ENCODE measurements around the gene LANCL2.
"Not testable (repeated sequence)": the region's sequence is repeated elsewhere in the genome, so short reads cannot be mapped to it uniquely, and the experiment has no call there.

Gene LANCL2

DNA sequence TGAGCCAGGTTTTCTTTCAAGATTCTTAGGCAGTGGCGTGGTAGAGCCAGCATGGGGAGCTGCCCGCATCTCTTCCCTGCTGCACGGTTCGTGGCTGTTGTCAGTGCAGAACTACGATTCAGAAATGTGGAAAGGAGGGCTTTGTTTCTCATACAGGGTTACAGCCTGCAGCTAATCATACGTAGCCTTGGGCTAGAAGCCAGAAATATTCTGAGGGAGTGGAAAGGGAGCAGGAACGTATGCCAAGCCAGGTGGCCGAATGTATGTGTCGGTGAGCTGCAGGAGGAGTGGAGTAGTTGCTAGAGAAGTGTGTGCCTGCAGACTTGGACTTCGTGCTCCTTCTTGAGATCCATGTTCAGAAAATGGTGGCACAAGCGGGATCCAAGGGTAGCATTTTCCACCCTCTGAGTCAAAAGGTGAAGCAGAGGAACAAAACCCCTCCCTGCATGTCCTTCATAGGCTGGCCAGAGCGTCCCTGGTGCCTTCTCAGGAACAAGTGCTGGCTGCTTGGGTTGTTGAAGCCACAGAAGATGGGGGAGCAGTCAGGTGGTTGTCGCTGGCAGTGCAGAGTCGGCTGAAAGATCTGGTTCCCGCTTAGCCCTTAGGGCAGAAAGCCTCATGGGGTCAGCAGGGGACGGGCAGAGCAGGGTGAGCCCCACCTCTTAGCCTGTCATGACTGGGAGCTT lies 40.9 kb downstream of the LANCL2 start:
- no peak for DNase-seq (ENCODE audit: low read depth in 2 of 2)

DNA sequence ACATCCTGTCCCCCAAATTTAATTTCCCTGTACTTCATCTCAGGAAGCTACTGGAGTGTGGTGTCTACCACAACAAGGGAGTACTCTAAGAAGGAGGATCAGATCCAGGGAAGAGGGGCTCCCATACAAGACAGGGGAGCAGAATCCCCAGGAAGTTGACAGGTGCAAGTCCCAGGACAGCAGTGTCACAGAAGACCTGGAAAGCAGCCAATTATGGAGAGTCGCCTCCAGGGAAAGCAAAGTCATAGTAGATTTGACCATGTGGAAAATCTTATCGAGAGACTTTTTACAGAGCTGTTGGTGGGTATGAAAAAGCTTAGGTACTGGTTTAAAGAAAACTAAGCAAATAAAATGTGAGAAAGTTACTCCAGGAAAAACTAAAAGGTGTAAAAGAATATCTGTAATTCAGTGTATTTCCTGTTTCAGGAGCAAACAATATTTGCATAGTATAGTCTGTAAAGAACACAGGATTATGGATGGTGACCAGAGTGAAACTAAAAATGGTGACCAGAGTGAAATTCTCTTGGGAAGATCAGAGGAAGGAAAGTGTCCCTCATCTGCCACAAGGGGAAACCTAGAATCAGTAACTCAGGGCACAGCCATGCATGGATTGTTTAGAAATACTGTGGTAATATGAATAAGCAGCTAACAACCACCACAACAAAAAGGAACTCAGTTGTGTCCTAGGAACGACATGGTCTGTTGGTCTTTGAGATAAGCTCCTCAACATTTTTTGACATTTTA lies 44.5 kb downstream of the LANCL2 start:
- DNase-seq (ENCODE audit: low read depth in 2 of 2) = no peak

DNA sequence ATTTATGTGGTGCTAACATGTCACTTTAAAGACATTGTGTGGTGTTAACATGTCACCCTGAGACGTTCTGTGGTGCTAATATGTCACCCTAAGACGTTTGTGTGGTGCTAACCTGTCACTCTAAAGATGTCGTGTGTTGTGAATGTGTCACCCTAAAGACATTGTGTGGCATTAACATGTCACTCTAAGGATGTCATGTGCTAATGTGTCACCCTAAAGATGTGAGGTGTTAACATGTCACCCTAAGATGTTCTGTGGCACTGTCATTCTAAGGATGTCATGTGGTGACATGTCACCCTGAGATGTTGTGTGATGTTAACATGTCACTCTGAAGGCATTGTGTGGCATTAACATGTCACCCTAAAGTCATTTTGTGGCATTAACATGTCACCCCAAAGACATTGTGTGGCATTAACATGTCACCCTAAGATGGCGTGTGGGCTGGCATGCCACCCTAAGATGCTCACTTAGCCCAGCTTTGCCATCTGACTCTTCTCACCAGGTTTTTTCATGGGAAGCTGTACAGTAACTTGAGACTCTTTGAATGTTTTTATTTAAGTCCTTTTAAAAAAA lies 45.6 kb downstream of the LANCL2 start:
- no peak for DNase-seq (ENCODE audit: low read depth in 2 of 2)

DNA sequence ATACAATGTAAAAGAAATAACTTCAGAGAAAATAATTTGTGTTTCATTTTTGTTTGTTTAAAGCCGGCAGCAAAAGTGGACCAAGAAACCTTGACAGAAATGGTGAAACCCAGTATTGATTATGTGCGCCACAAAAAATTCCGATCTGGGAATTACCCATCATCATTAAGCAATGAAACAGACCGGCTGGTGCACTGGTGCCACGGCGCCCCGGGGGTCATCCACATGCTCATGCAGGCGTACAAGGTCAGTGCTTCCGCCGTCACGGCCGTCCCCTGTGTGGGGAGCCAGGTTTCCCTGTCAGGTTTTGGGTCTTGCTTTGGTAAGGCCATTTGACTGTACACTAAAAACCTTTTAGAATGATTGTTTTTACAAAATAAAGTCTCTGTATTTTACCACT lies 46.7 kb downstream of the LANCL2 start:
- DNase-seq (ENCODE audit: low read depth in 2 of 2) = no peak

DNA sequence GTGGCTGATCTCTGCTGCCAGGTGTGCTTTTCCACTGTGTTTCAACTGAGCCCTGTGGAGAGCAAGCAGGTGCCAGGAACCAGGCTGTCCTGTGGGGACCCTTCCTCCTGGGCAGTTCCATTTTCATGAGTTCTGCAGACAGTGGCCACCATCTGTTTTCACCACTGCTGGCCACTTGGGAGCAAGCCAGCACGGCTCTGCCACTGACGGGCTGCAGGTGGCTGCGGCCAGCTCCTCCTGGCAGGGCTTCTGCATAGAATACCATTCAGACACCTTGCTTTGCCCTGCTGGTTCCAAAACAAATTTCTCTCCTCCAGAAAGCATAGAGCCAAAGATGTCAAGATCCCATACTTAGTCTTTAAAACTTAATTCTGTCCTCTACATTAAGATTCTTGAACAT lies 48.3 kb downstream of the LANCL2 start:
- DNase-seq (ENCODE audit: low read depth in 2 of 2) = no peak

DNA sequence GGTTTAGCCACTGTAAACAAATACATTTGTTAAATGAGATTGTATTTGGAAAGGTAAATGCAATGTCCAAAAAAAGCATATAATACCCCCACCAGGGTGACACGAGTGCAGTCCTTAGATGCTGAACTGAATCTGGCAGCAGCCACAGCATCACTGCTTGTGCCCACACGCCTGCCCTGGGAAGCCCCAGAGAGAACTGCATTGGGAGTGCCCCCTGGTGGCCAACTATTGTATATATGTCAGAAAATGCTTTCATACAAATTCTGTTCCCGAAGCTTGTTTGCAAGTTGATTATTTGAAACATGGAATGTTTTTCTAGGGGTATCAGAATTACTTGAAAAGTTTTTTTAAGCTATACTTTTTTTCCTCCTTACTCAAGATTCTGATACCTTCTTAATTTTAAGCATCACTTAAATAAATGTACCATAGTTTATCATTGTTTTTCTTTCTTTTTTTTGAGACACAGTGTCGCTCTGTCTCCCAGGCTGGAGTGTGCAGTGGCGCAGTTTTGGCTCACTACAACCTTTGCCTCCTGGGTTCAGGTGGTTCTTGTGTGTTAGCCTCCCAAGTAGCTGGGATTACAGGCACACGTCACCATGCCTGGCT lies 50.1 kb downstream of the LANCL2 start:
- peak; percentile 60 to 75 for DNase-seq (ENCODE audit: low read depth in 2 of 2)

DNA sequence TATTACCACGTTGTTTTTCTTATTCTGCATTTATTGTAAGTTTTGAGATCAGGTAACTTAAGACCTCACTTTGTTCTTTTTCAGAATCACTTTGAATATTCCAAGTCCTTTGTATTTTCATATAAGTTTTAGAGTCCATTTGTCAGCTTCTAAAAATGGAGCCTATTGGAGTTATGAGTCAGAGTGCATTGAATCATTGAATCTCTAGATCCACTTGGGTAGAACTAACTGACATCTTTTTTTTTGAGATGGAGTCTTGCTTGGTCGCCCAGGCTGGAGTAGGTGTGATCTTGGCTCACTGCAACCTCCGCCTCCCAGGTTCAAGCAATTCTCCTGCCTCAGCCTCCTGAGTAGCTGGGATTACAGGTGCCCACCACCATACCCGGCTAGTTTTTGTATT lies 52.3 kb downstream of the LANCL2 start:
- DNase-seq (ENCODE audit: low read depth in 2 of 2) = not testable (repeated sequence)

DNA sequence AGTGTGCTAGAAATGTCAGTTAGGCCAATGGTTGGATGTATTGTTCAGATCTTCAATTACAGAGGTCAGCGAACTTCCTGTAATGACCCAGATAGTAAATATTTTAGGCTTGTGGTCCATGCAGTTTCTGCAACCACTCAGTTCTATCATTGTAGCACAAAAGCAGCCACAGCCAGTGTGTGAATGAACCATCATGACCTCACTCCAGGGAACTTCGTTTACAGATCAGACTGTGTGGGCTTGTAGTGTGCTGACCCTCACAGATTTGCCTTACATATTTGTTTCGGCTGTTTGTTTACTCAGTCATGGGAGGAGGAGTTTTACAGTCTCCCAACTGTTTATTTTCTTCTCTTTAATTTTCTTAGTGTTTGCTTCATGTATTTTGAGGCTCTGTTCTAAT lies 55.4 kb downstream of the LANCL2 start:
- no peak for DNase-seq (ENCODE audit: low read depth in 2 of 2)

DNA sequence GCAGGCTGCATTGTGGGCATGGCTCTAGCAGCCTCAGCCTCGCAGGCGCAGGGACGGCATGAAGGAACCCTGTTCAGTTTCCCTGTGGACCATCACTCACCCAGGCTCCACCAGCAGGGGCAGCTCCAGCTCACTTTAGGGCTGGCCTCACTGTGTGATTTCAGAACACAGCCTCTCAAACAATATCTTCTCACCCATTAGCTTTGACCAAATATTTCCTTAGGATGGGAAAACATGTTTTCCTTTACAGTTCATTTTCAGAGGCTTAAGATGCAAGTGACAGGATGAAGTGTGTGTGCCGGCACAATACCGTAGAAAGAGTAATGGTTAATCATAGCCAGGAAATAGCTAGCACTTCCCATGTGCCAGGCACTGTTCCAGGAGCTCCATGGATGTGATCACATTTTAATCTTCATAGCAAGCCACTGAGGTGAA lies 58.2 kb downstream of the LANCL2 start:
- DNase-seq (ENCODE audit: low read depth in 2 of 2) = no peak

DNA sequence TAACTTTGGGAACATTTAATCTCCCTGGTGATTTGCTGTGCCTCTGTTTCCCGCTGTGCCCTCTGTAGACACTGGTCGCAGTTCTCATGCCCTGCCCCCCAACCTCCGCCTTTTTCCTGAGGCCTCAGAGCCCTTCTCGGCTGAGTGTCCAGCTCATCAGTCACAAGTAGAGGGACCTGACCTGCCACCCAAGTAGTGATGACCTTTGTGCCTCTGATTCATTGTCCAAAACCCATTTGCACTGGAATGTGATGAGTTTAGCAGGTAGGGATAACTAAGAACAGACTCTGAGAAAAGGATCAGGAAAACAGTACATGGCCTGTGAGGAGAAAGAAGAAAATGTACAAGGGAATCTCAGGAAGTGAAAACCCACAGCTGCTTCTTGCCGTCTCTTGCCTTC lies 58.8 kb downstream of the LANCL2 start:
- DNase-seq (ENCODE audit: low read depth in 2 of 2) = no peak

DNA sequence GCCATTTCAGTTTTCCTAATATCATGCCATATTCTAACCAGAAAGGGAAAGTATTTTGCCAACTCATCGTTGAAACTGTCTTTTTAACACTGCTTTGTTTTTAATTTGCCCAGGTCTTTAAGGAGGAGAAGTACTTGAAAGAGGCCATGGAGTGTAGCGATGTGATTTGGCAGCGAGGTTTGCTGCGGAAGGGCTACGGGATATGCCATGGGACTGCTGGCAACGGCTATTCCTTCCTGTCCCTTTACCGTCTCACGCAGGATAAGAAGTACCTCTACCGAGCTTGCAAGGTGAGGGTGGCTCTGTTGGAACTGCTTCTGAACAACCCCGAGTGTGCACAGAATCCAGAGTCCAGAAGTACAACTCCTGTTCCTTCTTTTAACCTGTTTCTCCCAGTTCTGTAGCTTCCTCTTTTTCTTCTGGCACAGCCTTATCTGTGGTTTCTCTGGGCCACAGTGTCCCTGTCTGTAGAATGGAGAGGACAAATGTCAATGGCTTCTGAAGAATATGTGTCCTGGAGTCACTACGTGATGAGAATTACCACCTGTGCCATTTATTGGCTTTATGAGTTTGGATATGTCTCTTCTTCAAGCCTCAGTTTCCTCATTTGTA lies 60.1 kb downstream of the LANCL2 start:
- no peak for DNase-seq (ENCODE audit: low read depth in 2 of 2)

DNA sequence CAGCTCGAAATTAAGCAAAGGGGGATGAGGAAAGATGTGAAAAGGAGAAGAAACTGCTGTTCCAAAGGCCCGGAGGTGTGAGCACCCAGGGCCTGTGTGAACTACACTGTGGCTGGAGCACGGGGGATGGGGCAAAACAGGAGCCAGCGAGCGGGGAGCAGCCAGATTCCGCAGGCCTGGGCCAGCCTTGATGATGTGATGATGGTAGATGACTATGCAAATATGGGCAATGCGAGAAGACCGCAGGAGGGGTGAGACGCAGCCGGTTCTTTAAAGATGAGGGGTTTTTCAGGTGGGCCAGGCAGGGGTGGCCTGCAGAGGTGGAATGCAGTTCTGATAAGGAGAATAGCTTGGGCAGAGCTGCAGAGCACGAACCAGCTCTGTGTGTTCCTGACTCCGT lies 61.5 kb downstream of the LANCL2 start:
- no peak for DNase-seq (ENCODE audit: low read depth in 2 of 2)

DNA sequence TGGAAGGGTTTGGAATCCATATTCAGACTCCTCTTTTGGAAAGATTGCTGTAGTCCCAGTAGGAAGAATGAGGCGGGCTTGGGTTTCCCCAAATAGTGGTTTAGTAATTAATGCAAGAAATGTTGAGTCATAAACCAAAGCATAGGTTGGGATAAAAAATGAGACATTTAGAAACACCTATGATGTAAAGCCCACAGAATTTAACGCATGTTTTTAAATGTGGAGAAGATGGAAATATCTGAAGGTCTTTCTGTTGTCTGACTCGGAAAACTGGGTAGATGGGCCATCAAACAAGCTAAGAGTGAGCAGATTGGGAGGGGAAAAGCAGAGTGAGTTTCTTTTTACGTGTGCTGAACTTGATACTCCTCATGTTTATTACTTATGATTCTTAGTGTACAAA lies 62.2 kb downstream of the LANCL2 start:
- DNase-seq (ENCODE audit: low read depth in 2 of 2) = no peak

DNA sequence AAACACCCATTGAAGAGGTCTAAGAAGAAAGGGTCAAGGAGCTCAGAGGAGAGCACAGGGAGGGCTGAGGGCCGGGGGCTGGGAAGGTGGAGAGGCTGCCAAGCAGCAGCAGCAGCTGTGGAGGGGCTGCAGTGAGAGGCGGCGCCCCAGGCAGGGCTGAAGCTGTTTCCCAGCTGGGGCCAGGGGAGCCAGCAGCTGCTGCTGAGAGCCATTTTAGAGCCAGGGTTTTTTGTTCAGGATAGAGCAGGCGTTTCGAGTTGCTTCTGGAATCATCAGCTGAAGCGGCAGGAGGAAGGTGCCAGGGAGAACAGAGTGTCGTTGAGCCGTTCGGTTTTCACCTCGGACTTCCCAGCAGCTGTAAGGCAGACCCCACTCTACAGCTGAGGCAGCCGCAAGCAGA lies 62.7 kb downstream of the LANCL2 start:
- DNase-seq (ENCODE audit: low read depth in 2 of 2) = no peak

DNA sequence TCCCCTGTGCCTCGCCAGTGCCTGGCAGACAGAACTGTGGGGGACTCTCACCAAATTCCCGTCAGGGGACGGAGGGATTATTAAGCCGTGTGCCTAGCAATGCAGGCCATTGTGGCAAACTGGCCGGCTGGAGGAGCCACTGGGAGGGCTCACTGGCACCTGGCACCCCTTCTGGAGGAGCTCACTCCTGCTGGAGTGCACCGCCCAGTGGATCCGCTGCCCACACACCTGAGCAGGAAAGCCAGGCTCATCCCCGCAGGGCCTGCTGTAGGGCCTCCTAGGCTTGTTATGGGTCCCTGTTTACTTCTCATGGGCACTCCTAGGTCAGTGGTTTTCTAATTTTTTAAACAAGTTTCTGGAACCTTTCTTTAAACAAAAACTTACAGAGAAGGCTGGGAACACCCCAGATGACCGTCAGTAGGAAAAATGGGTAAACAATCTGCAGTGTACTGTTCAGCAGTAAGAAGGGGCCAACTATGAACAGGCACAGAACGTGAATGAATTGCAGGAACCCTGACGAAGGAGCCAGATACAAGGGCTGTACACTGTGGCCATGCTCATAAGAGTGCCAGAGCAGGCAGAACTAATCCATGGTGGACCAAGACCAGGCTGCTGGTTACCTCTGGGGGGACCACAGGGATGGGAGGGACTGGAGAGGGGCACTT lies 64.8 kb downstream of the LANCL2 start:
- no peak for DNase-seq (ENCODE audit: low read depth in 2 of 2)

DNA sequence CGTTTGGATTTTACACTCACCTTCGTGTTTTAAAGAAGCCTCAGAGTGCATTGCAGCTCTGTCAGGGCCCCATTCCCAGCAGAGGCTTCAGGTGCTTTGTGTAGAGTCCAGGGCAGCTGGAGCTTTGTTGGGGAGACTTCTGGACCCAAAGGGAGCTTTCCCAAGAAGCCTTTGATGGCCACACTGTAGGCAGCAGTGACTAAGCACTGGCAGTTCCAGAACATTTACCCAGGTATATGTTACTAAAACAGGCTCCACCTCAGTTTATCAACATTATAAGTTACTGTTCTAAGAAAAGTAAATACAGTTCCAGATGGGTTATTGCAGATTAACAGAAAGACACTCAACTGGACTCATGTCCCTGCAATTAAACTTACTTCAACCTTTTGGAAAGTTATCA lies 66.8 kb downstream of the LANCL2 start:
- DNase-seq (ENCODE audit: low read depth in 2 of 2) = no peak

DNA sequence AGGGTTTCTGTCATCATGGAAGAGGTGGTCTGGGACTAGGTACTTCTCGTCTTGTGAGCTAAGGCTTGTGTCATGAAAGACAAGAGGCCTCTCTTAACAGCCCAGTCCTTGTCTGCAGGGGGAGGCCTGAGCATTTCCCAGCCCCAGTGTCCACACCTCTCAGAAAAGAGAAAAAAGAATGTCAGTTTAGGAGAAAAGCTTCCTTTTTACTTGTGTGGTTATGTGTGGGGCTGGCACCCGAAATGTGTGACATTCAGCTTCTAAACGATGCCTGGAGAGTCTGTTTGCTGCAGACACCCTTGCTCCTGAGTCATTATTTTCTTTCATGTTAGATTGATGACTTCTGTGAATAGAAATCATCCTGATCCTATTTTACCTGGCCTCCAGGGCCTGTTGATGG lies 67.4 kb downstream of the LANCL2 start:
- DNase-seq (ENCODE audit: low read depth in 2 of 2) = no peak

DNA sequence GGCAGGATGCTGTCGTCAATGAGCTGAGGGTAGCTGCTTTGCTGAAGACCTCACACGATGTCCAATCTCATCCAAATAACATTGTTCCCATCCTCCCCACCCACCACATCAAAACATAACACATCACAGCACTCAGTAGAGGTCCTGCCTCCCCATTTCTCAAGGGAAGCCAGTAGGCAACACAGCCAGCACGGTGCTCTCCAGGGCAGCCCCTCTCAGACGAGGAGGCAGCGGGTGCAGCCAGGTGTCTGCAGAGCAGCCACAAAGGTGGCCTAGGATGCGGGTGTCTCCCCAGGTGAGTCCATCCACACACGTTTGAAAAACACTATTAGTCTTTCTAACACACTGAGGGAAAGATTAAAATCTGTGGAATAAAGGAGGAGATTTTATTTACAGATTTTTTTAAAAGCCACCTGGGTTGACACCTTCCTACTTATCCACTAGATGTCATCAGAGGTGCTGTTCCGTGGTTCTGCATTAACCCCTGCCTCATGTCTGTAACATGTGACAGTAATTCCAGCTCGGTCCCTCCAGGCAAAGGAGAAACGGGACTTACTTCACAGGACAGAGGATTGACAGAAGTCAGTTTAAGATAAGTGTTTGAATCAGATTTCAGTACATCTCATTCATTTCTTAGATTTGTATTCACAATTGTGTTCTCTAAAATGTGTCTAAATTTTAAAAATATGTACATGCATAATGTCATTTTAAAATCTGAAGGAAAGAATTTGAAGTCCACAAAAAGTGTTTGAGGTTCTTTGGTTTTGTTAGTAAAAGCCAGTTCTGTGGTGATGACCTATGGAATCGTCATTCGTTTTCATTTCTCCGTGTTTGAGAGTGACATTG lies 68.0 kb downstream of the LANCL2 start:
- DNase-seq (ENCODE audit: low read depth in 2 of 2) = no peak

DNA sequence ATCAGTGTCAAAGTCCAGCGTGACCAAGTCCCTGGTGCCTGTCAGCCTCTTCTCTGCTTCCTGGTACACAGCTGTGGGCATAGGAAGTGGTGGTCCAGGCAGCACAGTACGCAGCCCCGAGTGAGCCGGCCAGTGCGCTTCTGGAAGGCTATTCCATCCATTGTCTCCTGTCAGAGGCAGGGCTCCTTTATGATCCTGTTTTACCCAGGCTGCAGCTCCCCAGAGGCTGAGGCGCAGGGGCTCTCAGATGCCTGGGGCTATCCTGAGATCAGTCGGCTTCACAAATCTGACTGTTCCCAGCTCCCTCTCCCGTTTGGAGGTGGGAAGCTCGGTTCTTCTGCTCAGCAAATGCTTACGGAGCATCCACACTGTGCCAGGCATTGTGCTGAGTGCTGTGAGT lies 70.3 kb downstream of the LANCL2 start:
- DNase-seq (ENCODE audit: low read depth in 2 of 2) = no peak

DNA sequence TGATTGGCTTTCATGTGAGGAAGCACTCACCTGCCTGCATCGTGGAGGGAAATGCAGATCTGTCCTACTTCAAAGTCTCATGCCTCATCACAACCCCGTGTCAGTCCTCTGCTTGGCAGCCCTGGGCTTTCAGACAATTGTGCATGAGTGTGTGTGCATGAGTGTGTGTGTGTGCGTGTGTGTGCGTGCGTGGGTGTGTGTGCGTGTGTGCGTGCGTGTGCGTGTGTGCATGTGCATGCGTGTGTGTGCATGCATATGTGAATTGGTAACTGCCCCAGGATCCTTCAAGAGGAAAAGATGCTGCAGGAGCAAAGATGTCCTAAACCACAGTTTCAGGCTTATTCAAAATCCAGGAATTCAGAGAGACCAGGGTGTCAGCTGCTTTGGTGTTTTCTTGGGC lies 71.3 kb downstream of the LANCL2 start:
- DNase-seq (ENCODE audit: low read depth in 2 of 2) = no peak

DNA sequence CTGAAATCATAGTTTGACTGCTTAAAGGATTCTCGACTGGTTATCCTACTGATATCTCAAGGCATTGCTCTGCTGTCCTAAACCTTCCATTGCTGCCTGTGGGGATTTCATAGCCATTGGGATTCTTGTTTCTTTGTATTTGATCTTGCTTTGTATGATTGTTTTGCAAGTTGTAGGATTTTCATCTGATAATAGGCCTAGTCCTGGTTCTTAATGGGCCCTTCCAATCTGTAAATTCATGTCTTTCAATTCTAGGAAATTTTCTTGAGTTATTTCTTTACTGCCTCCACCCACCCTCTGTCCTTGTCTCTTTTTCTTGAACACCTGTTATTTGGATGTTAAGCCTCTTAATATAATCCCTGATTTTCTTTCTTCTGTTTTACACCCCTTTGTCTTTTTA lies 72.2 kb downstream of the LANCL2 start:
- DNase-seq (ENCODE audit: low read depth in 2 of 2) = no peak

All from stimulated activated CD8-positive, alpha-beta memory T cell treated with anti-CD3 and anti-CD28 coated beads, Interleukin-7, amount 100 ng/mL, for 1 hour (primary cell).